Measurements from ENCODE around the gene BRPF1. TPM values are rescaled to one million over a fixed set of nuclear protein-coding genes. Genes with fewer than 3 reads are reported as not detected.
A peak's percentile ranks its signal among the peaks of the same experiment; 100 is the strongest.

The BRPF1 gene
- total RNA-seq, 3 donors from 2014 or later = 14.7 to 19.7 (median 19.3) TPM

DNA sequence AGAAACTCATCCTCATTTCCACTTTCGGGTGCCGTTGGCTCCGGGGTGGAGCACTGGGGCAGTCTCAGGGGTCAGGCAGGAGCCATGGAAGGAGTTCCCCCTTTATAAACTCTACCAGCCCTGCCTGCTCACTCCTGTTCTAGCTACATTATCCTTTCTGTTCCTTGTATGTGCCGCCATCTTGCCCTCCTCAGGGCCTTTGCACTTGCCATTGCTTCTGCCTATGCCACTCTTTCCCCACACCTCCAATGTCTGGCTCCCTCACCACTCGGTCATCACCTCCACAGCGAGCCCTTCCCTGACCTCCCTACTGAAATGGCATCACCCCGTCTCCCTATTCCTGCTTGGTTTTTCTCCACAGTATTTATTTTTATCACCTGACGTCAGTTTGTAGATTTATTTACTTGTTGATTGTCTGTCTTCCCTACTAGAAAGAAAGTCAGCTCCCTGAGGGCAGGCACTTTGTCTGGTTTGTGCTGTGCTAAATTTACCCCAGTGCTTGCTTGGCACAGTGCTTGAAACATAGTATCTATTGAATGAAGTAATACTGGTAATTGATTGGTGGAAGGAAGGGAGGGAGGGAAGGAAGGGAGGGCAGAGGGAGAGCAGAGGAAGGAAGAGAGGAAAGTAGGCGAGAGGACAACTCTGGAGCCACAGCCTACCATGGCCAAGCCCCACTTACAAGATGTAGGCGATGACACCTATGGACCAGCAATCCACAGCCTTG is 29.4 kb downstream of the BRPF1 start:
- intact Hi-C loops (cut with DNase I; ENCODE audit: low total_unique reads) = no loop called here
- no peaks in the 10 kb centered on the region for H3K27me3 ChIP-seq
- DNase-seq (ENCODE audit: low spot score in 2 of 2) = no peak
- no peaks in the 10 kb centered on the region for H3K36me3 ChIP-seq
- no peaks in the 10 kb centered on the region for H3K4me1 ChIP-seq
- no peaks in the 10 kb centered on the region for H3K9me3 ChIP-seq
- H3K4me3 ChIP-seq = no peak overlapping the region
- H3K27ac ChIP-seq = no peak overlapping the region
- TF ChIP-seq POLR2AphosphoS5 (IDR thresholded peaks at IDR 0.05) (no peak), POLR2A (IDR thresholded peaks at IDR 0.05) (no peak)
- TF ChIP-seq, protein P1, sequence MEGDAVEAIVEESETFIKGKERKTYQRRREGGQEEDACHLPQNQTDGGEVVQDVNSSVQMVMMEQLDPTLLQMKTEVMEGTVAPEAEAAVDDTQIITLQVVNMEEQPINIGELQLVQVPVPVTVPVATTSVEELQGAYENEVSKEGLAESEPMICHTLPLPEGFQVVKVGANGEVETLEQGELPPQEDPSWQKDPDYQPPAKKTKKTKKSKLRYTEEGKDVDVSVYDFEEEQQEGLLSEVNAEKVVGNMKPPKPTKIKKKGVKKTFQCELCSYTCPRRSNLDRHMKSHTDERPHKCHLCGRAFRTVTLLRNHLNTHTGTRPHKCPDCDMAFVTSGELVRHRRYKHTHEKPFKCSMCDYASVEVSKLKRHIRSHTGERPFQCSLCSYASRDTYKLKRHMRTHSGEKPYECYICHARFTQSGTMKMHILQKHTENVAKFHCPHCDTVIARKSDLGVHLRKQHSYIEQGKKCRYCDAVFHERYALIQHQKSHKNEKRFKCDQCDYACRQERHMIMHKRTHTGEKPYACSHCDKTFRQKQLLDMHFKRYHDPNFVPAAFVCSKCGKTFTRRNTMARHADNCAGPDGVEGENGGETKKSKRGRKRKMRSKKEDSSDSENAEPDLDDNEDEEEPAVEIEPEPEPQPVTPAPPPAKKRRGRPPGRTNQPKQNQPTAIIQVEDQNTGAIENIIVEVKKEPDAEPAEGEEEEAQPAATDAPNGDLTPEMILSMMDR (IDR thresholded peaks at IDR 0.05) = no peak

DNA sequence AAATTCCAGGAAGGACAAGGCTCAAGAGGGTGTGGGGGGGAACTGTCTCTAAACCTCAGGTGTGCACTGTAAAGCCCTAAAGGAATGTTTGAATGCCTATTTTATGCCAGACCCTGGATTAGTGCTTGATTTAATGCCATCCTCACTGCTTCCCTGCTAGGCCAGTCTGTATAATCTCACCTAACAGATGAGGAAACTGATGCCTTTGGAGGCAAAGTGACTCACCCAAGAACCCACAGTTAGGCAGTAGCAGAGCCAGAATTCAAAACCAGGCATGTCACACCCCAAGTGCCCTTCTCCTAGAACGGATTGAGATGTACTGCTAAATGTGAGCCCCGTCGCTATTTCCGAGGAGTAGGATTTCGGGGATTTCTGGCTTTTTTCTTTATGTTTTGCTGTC is 30.4 kb downstream of the BRPF1 start:
- TF ChIP-seq POLR2AphosphoS5 (IDR thresholded peaks at IDR 0.05) = no peak
- TF ChIP-seq, protein P1 (IDR thresholded peaks at IDR 0.05) = no peak
- no peak for TF ChIP-seq POLR2A (IDR thresholded peaks at IDR 0.05)
- no peak overlapping the region for H3K27ac ChIP-seq
- no peak for DNase-seq (ENCODE audit: low spot score in 2 of 2)
- H3K36me3 ChIP-seq = no peaks in the 10 kb centered on the region
- no peaks in the 10 kb centered on the region for H3K27me3 ChIP-seq
- intact Hi-C loops (cut with DNase I; ENCODE audit: low total_unique reads) = no loop called here
- H3K4me3 ChIP-seq = no peak overlapping the region
- no peaks in the 10 kb centered on the region for H3K9me3 ChIP-seq
- no peaks in the 10 kb centered on the region for H3K4me1 ChIP-seq

DNA sequence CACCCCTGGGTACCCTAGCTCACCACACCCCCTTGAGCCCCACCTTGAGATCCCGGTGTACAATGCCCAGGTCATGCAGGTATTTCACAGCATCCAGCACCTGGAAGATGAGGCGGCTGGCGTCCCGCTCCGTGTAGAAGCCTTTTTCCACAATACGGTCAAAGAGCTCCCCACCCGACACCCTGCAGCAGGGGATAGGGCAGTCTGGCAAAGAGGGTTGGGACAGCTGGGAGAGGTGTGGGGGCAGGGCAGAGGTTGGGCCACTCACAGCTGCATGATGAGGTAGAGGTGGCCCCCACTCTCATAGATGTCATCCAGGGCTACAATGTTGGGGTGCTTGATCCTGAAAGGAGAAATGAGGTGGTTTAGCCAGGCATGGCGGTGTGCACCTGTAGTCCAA is 31.3 kb downstream of the BRPF1 start:
- no peaks in the 10 kb centered on the region for H3K36me3 ChIP-seq

DNA sequence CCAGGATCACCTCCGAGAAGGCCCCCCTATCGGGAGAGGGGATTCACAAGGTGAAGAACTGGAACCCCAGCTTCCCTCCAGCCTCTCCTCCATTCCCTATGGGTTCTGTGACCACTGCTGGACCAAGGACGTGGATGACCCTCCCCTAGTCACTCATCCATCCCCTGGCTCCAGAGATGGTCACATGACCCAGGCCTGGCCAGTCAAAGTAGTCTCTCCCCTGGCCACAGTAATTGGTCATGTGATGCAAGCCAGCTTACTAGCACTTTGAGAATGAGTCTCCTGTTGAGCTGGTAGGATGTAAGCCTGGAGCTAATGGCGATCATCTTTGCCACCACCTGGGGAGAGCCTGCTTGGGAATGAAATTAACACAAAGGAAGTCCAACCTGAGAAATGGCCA is 34.3 kb downstream of the BRPF1 start:
- no peak overlapping the region for H3K4me3 ChIP-seq
- H3K36me3 ChIP-seq = no peaks in the 10 kb centered on the region
- H3K27me3 ChIP-seq = no peaks in the 10 kb centered on the region
- H3K27ac ChIP-seq = no peak overlapping the region
- H3K4me1 ChIP-seq = peaks cover 0 to 3% of the 10 kb centered on the region in 2 donors
- TF ChIP-seq POLR2AphosphoS5 (IDR thresholded peaks at IDR 0.05) = no peak
- TF ChIP-seq, protein P1 (IDR thresholded peaks at IDR 0.05) = no peak
- no peak for TF ChIP-seq POLR2A (IDR thresholded peaks at IDR 0.05)
- DNase-seq (ENCODE audit: low spot score in 2 of 2) = no peak
- intact Hi-C loops (cut with DNase I; ENCODE audit: low total_unique reads) = no loop called here
- no peaks in the 10 kb centered on the region for H3K9me3 ChIP-seq

More for the DNA sequence above, 31.3 kb downstream of the BRPF1 start:
- Histone ChIP-seq H3K27ac (no peak overlapping the region), H3K9me3 (no peaks in the 10 kb centered on the region), H3K4me3 (no peak overlapping the region), H3K27me3 (no peaks in the 10 kb centered on the region), H3K4me1 (no peaks in the 10 kb centered on the region)
- no peak for DNase-seq (ENCODE audit: low spot score in 2 of 2)
- TF ChIP-seq POLR2A (IDR thresholded peaks at IDR 0.05) = no peak
- TF ChIP-seq, protein P1 (IDR thresholded peaks at IDR 0.05) = no peak
- no peak for TF ChIP-seq POLR2AphosphoS5 (IDR thresholded peaks at IDR 0.05)
- intact Hi-C loops (cut with DNase I; ENCODE audit: low total_unique reads) = no loop called here

DNA sequence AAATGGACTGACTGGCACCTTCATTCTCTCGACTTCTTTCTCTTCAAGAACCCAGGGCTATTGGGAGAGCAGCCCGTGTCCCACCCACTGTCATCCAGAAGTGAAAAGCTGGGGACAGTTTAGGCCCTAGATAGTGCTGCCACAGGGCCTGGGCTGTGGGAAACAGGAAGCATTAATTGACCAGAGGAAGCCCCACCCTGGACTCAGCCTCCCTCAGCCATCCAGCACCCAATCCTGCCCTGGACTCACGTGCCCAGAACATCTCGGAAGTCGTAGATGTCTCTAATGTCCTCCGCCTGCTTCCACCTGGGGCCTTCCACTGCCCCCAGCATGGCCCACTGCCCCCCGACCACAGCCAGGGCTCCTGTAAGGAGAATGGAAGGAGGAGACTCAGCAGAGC is 35.9 kb downstream of the BRPF1 start:
- Histone ChIP-seq H3K36me3 (no peaks in the 10 kb centered on the region), H3K4me1 (peaks cover 0 to 3% of the 10 kb centered on the region in 2 donors), H3K9me3 (no peaks in the 10 kb centered on the region), H3K27ac (peak overlapping the region in 1 of 2 donors; percentile 22), H3K4me3 (no peak overlapping the region), H3K27me3 (no peaks in the 10 kb centered on the region)
- no peak for DNase-seq (ENCODE audit: low spot score in 2 of 2)
- no peak for TF ChIP-seq POLR2AphosphoS5 (IDR thresholded peaks at IDR 0.05)
- TF ChIP-seq POLR2A (IDR thresholded peaks at IDR 0.05) = no peak
- TF ChIP-seq, protein P1 (IDR thresholded peaks at IDR 0.05) = no peak
- intact Hi-C loops (cut with DNase I; ENCODE audit: low total_unique reads) = no loop called here
